Dedifferentiated amniotic fluid mesenchymal stem cell (primary cell): Measurements from ENCODE around the gene ZNF74.
"Not testable (repeated sequence)": the region's sequence is repeated elsewhere in the genome, so short reads cannot be mapped to it uniquely, and the experiment has no call there.

ENCODE experiments used
- DNase-seq: peaks from one replicate; pipeline ENCODE4 v3.0.0-alpha.2; 2016; ENCODE audit errors: extremely low spot score

ZNF74 gene

DNA sequence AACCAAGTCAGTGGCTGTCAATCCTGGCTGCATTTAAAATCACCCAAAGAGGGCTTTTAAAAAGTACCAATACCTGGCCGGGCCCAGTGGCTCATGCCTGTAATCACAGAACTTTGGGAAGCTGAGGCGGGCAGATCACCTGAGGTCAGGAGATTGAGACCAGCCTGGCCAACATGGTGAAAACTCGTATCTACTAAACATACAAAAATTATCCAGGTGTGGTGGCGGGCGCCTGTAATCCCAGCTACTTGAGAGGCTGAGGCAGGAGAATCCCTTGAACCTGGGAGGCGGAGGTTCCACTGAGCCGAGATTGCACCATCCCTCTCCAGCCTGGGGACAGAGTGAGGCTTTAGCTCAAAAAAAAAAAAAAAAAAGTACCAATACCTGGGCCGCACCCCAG lies 17.7 kb upstream of the ZNF74 start:
- DNase-seq = not testable (repeated sequence)

DNA sequence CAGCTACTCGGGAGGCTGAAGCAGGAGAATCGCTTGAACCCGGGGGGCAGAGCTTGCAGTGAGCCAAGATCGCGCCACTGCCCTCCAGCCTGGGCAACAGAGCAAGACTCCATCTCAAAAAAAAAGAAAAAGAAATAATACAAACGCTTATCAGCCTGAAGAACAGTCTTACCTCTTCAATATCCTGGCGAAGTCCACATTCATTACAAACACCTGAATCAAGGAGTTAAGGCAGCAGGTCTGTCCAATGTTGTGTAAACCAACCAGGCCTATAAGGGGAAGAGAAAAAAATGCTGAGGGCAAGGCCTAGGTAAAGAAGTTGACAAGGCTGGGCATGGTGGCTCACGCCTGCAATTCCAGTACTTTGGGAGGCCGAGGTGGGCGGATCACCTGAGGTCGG lies 17.0 kb upstream of the ZNF74 start:
- not testable (repeated sequence) for DNase-seq

DNA sequence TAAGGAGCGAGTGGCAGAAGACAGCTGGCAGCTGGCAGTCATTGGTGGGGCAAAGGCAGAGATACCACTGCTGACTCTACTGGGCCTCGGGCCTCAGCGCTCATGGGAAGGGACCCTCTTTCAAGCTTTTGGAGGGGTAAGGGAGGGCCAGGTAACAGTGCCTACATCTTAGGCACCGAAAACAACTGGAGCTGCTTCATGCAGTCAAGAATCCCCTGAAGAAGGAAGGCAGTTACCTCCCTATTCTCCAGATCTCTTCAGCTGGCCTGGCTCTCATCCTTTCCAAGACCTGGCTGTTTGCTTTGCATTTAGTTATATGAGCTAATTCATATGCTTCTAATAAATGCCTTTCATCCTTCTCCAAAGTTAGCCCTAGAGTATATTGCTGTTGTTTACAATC lies 15.8 kb upstream of the ZNF74 start:
- DNase-seq = no peak

DNA sequence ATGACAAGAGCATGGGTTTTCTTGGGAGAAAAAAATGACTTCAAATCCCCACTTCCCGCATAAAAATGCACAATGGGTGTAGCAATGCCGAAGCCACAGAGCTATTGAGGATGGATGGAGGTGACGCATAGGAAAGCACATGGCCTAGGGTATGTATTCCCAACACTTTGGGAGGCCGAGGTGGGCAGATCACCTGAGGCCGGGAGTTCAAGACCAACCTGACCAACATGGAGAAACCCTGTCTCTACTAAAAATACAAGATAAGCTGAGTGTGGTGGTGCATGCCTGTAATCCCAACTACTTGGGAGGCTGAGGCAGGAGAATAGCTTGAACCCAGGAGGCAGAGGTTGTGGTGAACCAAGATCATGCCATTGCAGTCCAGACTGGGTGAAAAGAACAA lies 15.3 kb upstream of the ZNF74 start:
- not testable (repeated sequence) for DNase-seq

DNA sequence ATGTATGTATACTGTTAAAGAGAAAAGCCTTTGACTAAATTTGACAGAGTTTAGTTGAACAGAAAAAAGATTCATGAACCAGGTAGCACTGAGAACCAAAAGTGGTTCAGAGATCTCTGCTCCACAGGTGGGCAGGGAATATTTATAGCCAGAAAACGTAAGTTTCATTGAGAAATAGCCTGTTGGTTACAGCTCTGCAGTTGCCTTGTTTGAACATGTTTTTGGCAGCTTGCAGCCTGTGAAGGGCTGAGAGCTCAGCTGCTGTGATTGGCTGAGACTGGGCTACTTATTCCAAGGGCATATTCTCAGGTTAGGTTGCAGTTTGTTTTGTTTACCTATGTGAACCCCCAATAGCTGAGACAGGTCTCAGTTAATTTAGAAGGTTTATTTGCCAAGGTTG lies 13.5 kb upstream of the ZNF74 start:
- no peak for DNase-seq

DNA sequence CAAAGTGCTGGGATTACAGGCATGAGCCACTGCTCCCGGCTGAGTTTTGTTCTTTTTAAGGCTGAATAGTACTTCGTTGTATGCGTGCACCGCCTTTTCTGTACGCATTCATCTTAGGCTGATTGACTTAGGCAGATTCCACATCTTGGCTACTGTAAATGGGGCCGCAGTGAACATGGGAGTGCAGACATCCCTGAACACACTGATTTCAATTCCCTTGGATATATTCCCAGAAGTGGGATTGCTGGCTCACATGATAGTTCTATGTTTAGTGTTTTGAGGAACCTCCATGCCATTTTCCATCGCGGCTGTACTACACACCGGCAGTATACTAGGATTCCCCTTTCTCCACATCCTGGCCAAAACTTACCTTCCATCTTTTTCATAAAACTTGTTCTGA lies 10.4 kb upstream of the ZNF74 start:
- no peak for DNase-seq

DNA sequence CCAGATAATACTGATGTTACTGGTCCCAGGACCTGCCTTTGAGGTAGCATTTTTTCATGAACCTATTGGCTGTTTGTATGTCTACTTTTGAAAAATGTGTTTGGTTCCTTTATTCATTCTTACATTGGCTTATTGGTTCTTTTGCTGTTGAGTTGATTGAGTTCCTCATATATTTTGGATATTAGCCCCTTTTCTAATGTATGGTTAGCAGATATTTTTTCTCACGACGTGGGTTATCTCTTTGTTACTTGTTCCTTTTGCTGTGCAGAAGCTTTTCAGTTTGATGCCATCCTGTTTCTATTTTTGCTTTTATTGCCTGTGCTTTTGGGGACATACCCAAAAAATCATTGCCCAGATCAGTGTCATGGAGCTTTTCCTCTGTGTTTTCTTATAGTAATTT lies 9.8 kb upstream of the ZNF74 start:
- no peak for DNase-seq

DNA sequence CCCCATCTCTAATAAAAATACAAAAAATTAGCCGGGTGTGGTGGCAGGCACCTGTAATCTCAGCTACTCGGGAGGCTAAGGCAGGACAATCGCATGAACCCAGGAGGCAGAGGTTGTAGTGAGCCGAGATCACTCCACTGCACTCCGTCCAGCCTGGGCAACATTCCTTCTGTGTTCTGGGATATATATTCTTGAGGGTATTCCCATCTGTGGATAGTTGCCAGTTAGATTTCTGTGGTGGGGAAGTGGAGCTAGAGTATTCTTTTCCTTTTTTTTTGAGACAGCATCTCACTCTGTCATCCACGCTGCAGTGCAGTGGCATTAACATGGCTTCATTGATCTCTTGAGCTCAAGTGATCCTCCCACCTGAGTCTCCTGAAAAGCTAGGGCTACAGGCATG lies 9.1 kb upstream of the ZNF74 start:
- DNase-seq = no peak

DNA sequence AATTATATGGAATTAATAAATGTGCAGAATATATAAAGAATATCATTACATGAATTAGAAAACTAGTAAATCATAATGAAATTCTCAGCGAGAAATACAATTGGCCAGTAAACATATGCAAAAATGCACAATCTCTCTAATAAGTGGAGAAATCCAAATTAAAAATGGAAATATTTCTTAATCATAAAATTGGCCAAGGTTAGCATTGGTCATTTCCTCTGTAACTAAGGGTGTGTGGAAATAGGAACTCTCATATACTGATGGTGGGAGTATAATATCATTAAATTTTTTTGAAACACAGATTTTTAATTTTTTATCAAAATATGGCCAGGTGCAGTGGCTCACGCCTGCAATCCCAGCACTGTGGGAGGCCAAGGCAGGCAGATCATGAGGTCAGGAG lies 7.6 kb upstream of the ZNF74 start:
- DNase-seq = no peak

DNA sequence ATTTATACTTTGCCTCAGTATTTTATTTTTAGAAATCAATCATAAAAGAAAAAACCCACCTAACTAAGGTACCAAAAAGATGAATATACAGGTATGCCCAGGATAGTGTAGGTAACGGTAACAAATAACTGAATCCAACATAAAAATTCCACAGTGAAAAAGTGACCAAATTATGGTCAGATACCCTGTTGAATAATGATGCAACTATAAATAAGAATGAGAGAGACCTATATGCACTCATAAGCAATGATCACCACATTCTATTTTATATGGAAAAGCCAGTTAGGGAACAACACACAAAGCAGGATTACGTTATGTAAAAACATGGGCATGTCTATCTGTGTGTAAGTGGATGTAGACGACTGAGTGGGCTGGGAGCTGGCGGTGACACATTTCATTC lies 7.0 kb upstream of the ZNF74 start:
- DNase-seq = no peak

DNA sequence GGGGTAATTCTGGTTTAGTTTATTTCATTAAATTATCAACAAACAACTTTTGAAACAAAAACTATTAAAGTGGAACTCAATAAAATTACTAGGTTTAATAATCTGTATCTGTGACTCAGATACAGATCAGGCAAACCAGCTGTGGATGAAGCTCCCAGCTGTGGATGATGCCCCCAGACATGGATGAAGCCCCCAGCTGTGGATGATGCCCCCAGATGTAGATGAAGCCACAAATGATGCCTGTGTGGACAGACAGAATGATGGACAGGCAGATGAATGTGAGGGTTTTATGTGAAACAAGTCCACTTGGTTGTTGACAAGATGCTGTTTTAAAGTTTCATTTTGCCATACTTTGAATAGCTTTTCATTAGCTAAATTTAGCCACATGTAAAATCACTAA lies 5.8 kb upstream of the ZNF74 start:
- no peak for DNase-seq

DNA sequence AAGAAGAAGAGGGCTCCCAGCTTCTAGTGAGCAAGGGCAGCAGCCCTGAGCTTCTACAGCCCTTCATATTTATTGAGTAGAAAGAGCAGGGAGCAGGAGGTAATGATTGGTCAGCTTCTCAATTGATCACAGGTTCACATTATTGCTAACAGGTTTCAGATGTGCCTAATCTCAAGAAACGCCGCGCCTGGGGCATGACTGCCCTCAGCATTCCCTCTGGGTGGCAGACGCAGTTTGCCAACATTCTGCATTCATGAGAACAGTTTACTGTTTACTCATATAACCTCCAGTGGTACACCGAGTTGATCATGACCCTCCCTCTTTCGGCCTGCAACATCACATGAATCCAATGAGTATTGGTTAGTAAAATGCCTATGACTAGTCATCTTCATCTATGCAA lies 4.7 kb upstream of the ZNF74 start:
- DNase-seq = no peak

DNA sequence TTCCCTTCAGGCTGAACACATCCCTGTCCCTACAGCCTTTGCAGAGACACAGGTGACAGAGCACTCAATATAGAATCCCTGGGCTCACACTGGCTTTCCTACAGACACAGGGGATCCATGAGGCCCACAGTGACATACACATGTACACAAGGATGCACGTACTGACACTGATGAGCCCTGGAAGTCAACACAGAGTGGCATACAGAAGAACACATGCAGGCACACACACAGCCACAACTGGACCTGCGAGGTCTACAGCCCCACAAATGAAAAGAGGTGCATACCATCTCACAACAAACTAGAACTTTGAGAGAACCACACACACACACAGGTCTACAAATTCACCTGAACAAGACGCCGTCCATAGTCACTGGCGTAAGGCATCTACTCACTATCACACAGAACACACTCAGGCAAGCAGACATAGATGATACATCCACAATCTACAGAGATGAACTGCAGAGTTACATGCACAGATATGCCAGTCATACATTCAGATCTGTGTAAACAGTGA lies 3.5 kb upstream of the ZNF74 start:
- DNase-seq = no peak

DNA sequence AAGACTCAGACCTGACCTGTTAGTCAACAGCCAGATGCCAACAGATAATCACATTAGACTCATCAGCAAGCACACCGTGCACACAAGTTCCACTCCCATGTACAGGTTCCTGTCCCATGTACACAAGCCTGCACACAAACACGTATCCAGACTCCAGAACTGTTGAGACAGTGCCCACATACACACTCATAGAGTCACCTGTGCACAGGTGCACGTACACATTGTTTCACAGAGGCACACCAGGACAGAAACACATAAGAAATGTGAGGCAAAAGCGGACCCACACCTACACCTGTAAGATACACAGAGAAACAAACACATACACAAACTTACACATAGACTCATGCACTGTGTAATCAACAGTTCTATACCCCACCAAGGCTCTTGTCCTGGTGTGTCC lies 2.7 kb upstream of the ZNF74 start:
- DNase-seq = no peak

DNA sequence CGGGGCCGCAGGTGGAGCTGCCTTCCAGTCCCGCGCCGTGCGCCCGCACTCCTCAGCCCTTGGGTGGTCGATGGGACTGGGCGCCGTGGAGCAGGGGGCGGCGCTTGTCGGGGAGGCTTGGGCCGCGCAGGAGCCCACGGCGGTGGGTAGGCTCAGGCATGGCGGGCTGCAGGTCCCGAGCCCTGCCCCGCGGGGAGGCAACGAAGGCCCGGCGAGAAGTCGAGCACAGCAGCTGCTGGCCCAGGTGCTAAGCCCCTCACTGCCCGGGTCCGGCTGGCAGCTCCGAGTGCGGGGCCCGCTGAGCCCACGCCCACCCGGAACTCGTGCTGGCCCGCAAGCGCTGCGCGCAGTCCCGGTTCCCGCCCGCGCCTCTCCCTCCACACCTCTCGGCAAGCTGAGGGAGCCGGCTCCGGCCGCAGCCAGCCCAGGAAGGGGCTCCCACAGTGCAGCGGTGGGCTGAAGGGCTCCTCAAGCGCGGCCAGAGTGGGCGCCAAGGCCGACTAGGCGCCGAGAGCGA lies 1.5 kb upstream of the ZNF74 start:
- DNase-seq = not testable (repeated sequence)

DNA sequence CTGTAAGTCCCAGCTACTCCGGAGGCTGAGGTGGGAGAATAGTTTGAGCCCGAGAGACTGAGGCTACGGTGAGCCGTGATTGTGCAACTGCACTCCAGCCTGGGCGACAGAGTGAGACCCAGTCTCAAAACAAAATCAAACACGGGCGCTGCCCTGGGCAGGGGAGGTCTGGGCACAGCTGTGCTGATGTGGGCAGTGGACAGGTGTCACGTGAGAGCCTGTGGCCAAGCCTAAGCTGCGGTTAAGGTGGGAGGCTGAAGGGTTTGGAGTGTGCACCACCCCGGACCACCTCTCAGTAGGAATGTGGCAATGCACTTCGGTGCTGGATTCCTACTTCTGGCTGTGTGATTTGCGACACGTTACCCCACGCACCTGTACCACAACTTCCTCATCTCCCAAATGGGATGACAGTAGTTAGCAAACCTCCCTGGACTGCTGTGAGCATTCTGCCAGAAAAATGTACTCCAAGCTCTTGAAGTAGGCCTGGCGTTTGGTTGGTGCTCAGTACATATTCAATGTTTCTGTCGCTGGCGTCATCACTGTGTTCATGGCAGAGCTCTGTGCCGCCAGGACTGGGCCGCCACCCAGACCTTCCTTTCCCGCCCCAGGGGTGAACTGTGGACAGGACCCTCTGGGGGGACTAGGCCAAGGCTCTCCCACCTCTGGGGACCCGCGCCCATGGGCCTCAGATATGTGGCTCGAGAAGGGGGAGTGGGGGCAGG lies 807 bp upstream of the ZNF74 start:
- no peak for DNase-seq

DNA sequence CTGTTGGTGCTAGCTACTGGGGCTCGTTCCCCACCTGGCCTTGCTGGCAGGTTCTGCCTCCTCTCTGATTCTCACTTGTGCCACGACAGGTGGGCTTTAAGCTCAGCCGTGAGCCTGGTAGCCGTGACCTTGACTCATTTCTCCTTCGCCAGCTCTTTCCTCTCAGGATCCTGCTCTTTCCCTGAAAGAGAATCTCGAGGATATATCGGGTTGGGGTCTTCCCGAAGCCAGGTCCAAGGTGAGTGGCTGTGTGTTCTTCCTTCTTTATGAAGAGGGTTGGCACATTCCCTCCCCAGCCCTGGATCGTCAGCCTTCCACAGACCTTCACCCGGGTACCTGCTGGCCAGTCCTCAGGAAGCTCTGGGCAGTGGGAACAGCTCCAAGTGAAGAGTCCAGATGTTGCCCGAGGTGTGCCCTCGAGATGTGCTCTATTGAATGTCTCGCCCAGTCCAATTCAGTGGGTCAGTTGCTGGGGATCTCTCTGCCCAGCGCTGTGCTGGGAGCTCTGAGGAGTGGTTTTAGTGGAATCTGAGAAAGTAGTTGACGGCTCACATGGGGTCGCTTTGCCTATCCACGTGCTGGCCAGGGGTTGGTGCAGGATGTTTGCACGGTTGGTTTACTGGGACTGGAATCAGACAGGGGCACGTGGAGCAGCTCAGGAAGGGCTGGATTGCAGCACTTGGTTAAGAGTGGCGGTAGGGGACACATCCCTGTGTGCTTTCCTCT lies 1.4 kb downstream of the ZNF74 start:
- DNase-seq = no peak

DNA sequence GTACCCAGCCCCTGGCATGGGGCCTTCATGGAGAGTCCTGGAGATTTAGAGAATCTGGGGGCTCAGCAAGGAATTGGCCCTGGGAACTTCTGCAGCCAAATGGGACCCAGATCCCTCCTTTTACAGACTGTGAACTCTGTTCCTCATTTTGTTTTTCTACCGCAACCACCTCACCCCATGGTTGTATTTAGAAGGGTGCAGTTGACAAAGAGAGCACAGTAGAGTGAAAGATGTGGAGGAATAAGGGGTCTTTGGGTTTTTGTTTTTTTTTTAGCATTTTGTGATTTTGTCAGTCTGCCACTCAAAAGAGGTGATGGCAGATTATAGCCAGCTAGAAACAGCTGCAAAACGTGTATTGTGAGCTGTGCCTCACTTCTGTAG lies 1.9 kb downstream of the ZNF74 start:
- DNase-seq = no peak

DNA sequence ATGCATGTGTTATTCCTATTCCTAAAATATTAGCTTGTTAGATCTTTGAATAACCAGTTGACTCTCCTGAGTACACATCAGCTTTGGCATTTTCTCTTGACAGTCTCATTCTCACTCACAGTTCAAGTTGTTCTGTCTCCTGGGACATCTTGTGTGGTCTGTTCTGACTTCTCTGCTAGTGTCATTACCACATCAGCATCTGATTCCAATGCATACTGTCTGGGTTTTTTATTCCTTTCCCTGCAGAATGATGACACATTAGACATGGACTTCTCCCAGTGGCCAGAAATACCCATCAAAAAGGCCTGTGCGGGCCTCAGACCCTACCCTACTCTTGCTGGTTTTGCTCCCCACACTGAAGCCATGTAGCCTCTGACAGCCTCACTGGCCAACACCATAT lies 2.7 kb downstream of the ZNF74 start:
- DNase-seq = no peak

DNA sequence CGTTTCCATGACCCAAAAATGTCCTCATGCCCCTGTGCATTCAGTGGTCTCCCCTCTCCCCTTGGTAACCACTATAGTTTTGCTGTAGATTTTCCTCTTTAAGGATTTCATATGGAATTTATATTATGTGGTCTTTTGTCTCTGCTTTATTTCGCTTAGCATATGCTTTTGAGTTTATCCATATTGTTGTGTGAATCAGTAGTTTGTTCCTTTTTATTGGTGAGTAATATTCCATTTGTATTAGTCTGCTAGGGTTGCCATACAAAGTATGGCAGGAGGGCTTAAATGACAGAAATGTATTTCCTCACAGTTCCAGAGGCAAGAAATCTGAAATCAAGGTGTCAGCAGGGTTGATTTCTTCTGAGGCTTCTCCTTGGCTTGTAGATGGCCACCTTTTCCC lies 3.5 kb downstream of the ZNF74 start:
- DNase-seq = no peak

DNA sequence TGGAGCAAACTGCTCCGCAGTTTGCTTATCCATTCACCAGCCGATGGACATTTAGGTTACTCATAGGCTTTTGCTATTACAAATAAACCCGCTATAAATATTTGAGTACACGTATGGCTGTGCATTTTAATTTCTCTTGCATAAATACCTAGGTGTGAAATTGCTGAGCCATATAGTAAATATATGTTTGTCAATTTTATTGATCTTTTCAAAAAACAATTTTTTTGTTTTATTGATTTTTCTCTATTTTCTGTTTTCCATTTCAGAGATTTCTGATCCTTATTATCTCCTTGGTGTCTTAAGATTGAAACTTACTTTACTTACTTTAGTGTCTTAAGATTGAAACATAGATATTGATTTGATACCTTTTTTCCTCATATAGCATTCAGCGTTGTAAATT lies 4.5 kb downstream of the ZNF74 start:
- DNase-seq = no peak

DNA sequence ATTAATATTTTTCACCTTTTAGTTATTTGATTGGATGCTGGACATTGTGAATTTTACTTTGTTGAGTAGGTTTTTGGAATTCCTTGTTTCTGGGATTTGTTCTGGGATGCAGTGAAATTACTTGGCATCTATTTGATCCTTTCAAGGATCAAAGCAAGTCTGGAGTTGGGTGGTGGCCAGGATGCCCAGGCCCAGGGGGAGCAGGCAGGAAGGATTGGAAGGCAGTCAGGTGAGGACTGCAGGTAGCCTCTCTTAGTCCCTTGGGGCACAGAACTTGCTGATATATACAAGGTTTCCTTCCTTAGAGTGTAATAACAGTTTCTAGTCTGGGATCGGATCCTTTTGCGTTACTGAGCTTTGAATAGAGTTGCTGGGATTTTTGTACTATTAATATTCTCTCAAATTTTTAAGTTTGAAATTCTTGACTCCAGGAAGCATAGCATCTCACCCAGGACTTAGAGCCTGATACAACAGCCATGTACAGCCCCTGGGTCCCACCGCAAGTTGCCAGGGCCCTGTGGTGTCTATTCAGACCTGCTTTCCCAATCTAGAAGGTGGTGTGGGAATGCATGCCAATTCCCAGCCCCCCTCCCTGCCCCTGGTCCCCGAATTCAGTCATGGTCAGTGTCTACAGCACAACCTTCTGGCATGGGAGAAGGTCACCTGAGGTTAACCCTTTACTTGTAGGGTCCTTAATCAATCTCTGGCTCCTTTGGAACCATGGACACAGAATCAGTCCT lies 6.1 kb downstream of the ZNF74 start:
- DNase-seq = no peak
